Memory B cell (primary cell): ENCODE results near the gene CDK13.
A peak's percentile ranks its signal among the peaks of the same experiment; 100 is the strongest.

Source experiments
- ATAC-seq: fragments of 150-1000 bp; cut with Tn5 transposase; 2 replicates; pipeline ENCODE4 v1.10.0; 2021; ENCODE audit warnings: low read depth, mild to moderate bottlenecking, moderate library complexity
- DNase-seq, 2 donors: peaks; one replicate each; pipeline ENCODE4 v3.0.0; 2022; ENCODE audit warnings: low spot score in 2 of 2
- H3K27ac Mint-ChIP-seq: one replicate; pipeline ENCODE4 v1.8.0; 2022; ENCODE audit warnings: mild to moderate bottlenecking, moderate library complexity, mixed read lengths
- H3K27me3 Mint-ChIP-seq: one replicate; pipeline ENCODE4 v1.8.0; 2022; ENCODE audit warnings: mixed read lengths
- H3K36me3 Mint-ChIP-seq: one replicate; pipeline ENCODE4 v1.8.0; 2022; ENCODE audit warnings: mild to moderate bottlenecking, mixed read lengths
- H3K4me1 Mint-ChIP-seq: one replicate; pipeline ENCODE4 v1.8.0; 2022; ENCODE audit warnings: mixed read lengths
- H3K4me3 Mint-ChIP-seq: one replicate; pipeline ENCODE4 v1.8.0; 2022; ENCODE audit warnings: mild to moderate bottlenecking, moderate library complexity, mixed read lengths
- H3K9me3 Mint-ChIP-seq: one replicate; pipeline ENCODE4 v1.8.0; 2022; ENCODE audit warnings: mixed read lengths

Gene CDK13

GRCh38 chr7:39934132-39934531 is 15.9 kb upstream of the CDK13 start:
- Mint-ChIP-seq H3K9me3 (no peaks in the 10 kb centered on the region), H3K36me3 (no peaks in the 10 kb centered on the region), H3K4me3 (no peak overlapping the region), H3K27me3 (peaks cover 2% of the 10 kb centered on the region), H3K4me1 (no peaks in the 10 kb centered on the region), H3K27ac (no peak overlapping the region)
- no peak for DNase-seq
- no peak for ATAC-seq

- Mint-ChIP-seq H3K27me3 (peaks cover 2% of the 10 kb centered on the region), H3K4me3 (no peak overlapping the region)
- ATAC-seq: no peak
Measured at GRCh38 chr7:39936761-39937160, 13.3 kb upstream of the CDK13 start.

GRCh38 chr7:39937366-39938153 is 12.5 kb upstream of the CDK13 start:
- no peaks in the 10 kb centered on the region for H3K36me3 Mint-ChIP-seq
- H3K27me3 Mint-ChIP-seq: peaks cover 4% of the 10 kb centered on the region
- no peak for ATAC-seq

More at GRCh38 chr7:39936761-39937160, 13.3 kb upstream of the CDK13 start:
- Mint-ChIP-seq H3K27ac (no peak overlapping the region), H3K9me3 (no peaks in the 10 kb centered on the region), H3K4me1 (no peaks in the 10 kb centered on the region), H3K36me3 (no peaks in the 10 kb centered on the region)
- no peak for DNase-seq

GRCh38 chr7:39942883-39943282 is 7.2 kb upstream of the CDK13 start:
- no peaks in the 10 kb centered on the region for H3K36me3 Mint-ChIP-seq
- no peak for DNase-seq
- no peak overlapping the region for H3K27ac Mint-ChIP-seq
- H3K27me3 Mint-ChIP-seq: peaks cover 2% of the 10 kb centered on the region
- ATAC-seq: no peak
- no peaks in the 10 kb centered on the region for H3K4me1 Mint-ChIP-seq
- H3K9me3 Mint-ChIP-seq: no peaks in the 10 kb centered on the region
- no peak overlapping the region for H3K4me3 Mint-ChIP-seq

More at GRCh38 chr7:39937366-39938153, 12.5 kb upstream of the CDK13 start:
- no peak overlapping the region for H3K27ac Mint-ChIP-seq
- H3K9me3 Mint-ChIP-seq: no peaks in the 10 kb centered on the region
- no peak for DNase-seq
- H3K4me3 Mint-ChIP-seq: no peak overlapping the region
- no peaks in the 10 kb centered on the region for H3K4me1 Mint-ChIP-seq

GRCh38 chr7:39946693-39947092 is 3.4 kb upstream of the CDK13 start:
- ATAC-seq (no peak), DNase-seq (no peak)
- no peak overlapping the region for H3K4me3 Mint-ChIP-seq
- no peak overlapping the region for H3K27ac Mint-ChIP-seq
- no peaks in the 10 kb centered on the region for H3K36me3 Mint-ChIP-seq
- peaks cover 2% of the 10 kb centered on the region for H3K27me3 Mint-ChIP-seq
- no peaks in the 10 kb centered on the region for H3K9me3 Mint-ChIP-seq
- peaks cover 13% of the 10 kb centered on the region for H3K4me1 Mint-ChIP-seq

- DNase-seq (peak in 1 of 2 donors; percentile 5), ATAC-seq (no peak)
- peak overlapping the region; percentile 96 for H3K4me3 Mint-ChIP-seq
- H3K27ac Mint-ChIP-seq: peak overlapping the region; percentile 98
- peaks cover 1% of the 10 kb centered on the region for H3K36me3 Mint-ChIP-seq
- H3K27me3 Mint-ChIP-seq: no peaks in the 10 kb centered on the region
- peaks cover 22% of the 10 kb centered on the region for H3K4me1 Mint-ChIP-seq
- H3K9me3 Mint-ChIP-seq: no peaks in the 10 kb centered on the region
Measured at GRCh38 chr7:39948375-39948955, 1.6 kb upstream of the CDK13 start.

- DNase-seq (peak; percentile 95 to 98), ATAC-seq (peak; percentile 67)
- peaks cover 1% of the 10 kb centered on the region for H3K36me3 Mint-ChIP-seq
- no peaks in the 10 kb centered on the region for H3K27me3 Mint-ChIP-seq
- H3K9me3 Mint-ChIP-seq: no peaks in the 10 kb centered on the region
- H3K27ac Mint-ChIP-seq: peak overlapping the region; percentile 98
- peaks cover 22% of the 10 kb centered on the region for H3K4me1 Mint-ChIP-seq
- peak overlapping the region; percentile 96 for H3K4me3 Mint-ChIP-seq
Measured at GRCh38 chr7:39948956-39949928, 814 bp upstream of the CDK13 start.

- H3K4me3 Mint-ChIP-seq: peak overlapping the region; percentile 96
- peak overlapping the region; percentile 98 for H3K27ac Mint-ChIP-seq
- H3K4me1 Mint-ChIP-seq: peaks cover 30% of the 10 kb centered on the region
- H3K9me3 Mint-ChIP-seq: no peaks in the 10 kb centered on the region
- no peaks in the 10 kb centered on the region for H3K27me3 Mint-ChIP-seq
- DNase-seq (peak; percentile 36 to 52), ATAC-seq (no peak)
- peaks cover 4% of the 10 kb centered on the region for H3K36me3 Mint-ChIP-seq
Measured at GRCh38 chr7:39950473-39951225, 593 bp downstream of the CDK13 start.

GRCh38 chr7:39951226-39952194 is 1.5 kb downstream of the CDK13 start:
- Mint-ChIP-seq H3K27ac (peak overlapping the region; percentile 98), H3K4me1 (peaks cover 33% of the 10 kb centered on the region), H3K36me3 (peaks cover 4% of the 10 kb centered on the region), H3K9me3 (no peaks in the 10 kb centered on the region), H3K4me3 (peak overlapping the region; percentile 95), H3K27me3 (no peaks in the 10 kb centered on the region)
- peak; percentile 20 for ATAC-seq
- peak; percentile 70 to 73 for DNase-seq

- DNase-seq (no peak), ATAC-seq (no peak)
- Mint-ChIP-seq H3K4me3 (peak overlapping the region; percentile 95), H3K27ac (peak overlapping the region; percentile 90), H3K9me3 (no peaks in the 10 kb centered on the region), H3K36me3 (peaks cover 8% of the 10 kb centered on the region), H3K4me1 (peaks cover 38% of the 10 kb centered on the region), H3K27me3 (no peaks in the 10 kb centered on the region)
Measured at GRCh38 chr7:39952374-39952773, 2.3 kb downstream of the CDK13 start.

GRCh38 chr7:39952803-39953202 is 2.7 kb downstream of the CDK13 start:
- Mint-ChIP-seq H3K27ac (peak overlapping the region; percentile 90), H3K9me3 (no peaks in the 10 kb centered on the region), H3K36me3 (peaks cover 8% of the 10 kb centered on the region), H3K27me3 (no peaks in the 10 kb centered on the region), H3K4me3 (peak overlapping the region; percentile 86), H3K4me1 (peaks cover 38% of the 10 kb centered on the region)
- ATAC-seq (no peak), DNase-seq (no peak)

- peak overlapping the region; percentile 14 for H3K27ac Mint-ChIP-seq
- H3K4me3 Mint-ChIP-seq: peak overlapping the region; percentile 41
- ATAC-seq (no peak), DNase-seq (no peak)
- H3K36me3 Mint-ChIP-seq: peaks cover 8% of the 10 kb centered on the region
- no peaks in the 10 kb centered on the region for H3K9me3 Mint-ChIP-seq
- H3K27me3 Mint-ChIP-seq: no peaks in the 10 kb centered on the region
- H3K4me1 Mint-ChIP-seq: peaks cover 33% of the 10 kb centered on the region
Measured at GRCh38 chr7:39954694-39955093, 4.6 kb downstream of the CDK13 start.
